Thyroid gland (tissue), 4 donors: ENCODE data around the gene GALNT14.

Experiments used
- POLR2A ChIP-seq, 2 donors: fragments of 450-650 bp; IDR thresholded peaks; one replicate each; pipeline ENCODE4 v1.6.1; 2017; ENCODE audit warnings: antibody characterized with exemption in 2 of 2, mild to moderate bottlenecking in 2 of 2, moderate library complexity in 1 of 2
- TF ChIP-seq, protein P1 (sequence below), 6 experiments: fragments of 200-600 bp in 3 of 6; fragments of 450-650 bp in 3 of 6; sonication (generic) in 3 of 6; IDR thresholded peaks; one replicate each; pipeline ENCODE4 v1.5.1; 2016 to 2019; ENCODE audit warnings: antibody characterized with exemption in 6 of 6, mild to moderate bottlenecking in 2 of 6, inconsistent platforms in 1 of 6, moderate library complexity in 1 of 6

DNA sequence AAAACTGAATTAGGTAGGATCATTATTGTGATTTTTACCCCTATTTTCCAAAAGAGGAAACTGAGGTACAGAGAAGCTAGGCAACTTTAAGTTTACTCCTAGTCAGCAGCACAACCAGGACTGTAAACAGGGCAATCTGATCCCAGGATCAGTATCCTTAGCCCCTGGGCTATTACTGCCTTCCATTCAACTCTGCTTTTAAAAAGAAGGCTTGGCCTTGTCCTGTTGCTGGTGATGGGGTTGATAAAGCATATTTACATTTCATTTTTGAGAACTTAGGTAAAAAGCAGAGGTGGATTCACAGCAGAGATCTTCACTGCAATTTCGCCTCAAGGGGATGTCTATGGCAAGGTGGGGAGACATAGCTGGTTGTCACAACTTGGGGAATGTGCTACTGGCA is 148.5 kb downstream of the GALNT14 start:
- TF ChIP-seq, protein P1, sequence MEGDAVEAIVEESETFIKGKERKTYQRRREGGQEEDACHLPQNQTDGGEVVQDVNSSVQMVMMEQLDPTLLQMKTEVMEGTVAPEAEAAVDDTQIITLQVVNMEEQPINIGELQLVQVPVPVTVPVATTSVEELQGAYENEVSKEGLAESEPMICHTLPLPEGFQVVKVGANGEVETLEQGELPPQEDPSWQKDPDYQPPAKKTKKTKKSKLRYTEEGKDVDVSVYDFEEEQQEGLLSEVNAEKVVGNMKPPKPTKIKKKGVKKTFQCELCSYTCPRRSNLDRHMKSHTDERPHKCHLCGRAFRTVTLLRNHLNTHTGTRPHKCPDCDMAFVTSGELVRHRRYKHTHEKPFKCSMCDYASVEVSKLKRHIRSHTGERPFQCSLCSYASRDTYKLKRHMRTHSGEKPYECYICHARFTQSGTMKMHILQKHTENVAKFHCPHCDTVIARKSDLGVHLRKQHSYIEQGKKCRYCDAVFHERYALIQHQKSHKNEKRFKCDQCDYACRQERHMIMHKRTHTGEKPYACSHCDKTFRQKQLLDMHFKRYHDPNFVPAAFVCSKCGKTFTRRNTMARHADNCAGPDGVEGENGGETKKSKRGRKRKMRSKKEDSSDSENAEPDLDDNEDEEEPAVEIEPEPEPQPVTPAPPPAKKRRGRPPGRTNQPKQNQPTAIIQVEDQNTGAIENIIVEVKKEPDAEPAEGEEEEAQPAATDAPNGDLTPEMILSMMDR (IDR thresholded peaks at IDR 0.05): no peak
- no peak for TF ChIP-seq POLR2A (IDR thresholded peaks at IDR 0.05)
